Ovary (tissue), 3 donors: ENCODE measurements around the gene CCDC83.

Source experiments
- POLR2A ChIP-seq: fragments of 450-650 bp; IDR thresholded peaks from one replicate; pipeline ENCODE4 v1.6.1; 2017; ENCODE audit warnings: antibody characterized with exemption, mild to moderate bottlenecking, moderate library complexity
- TF ChIP-seq, protein P1 (sequence below), 3 donors: fragments of 450-650 bp in 2 of 3; fragments of 200-600 bp in 1 of 3; IDR thresholded peaks; one replicate each; pipeline versions ENCODE4 v1.5.1 to v1.8.0; 2016 to 2022; ENCODE audit warnings: antibody characterized with exemption in 3 of 3, mild to moderate bottlenecking in 1 of 3
- donor health status: DM: no; HTN: no; CAD: no.

DNA sequence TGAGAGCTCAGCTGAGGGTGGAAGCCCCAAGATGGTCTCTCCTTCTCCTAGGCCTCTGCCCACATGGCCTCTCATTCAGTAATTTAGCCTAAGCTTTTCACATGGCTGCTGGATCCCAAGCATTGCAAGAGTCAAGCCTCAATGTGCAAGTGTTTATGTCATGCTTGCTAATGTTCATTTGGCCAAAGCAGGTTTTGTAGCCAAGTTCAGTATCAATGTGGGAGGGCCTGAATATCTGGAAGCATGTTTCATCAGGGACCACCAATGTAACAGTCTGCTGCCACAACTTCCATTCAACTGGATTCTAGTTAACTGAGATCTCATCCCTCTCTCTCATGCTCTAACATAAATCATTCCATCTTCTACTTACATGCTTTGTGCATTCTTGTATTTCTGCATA lies 35.7 kb upstream of the CCDC83 start:
- TF ChIP-seq, protein P1, sequence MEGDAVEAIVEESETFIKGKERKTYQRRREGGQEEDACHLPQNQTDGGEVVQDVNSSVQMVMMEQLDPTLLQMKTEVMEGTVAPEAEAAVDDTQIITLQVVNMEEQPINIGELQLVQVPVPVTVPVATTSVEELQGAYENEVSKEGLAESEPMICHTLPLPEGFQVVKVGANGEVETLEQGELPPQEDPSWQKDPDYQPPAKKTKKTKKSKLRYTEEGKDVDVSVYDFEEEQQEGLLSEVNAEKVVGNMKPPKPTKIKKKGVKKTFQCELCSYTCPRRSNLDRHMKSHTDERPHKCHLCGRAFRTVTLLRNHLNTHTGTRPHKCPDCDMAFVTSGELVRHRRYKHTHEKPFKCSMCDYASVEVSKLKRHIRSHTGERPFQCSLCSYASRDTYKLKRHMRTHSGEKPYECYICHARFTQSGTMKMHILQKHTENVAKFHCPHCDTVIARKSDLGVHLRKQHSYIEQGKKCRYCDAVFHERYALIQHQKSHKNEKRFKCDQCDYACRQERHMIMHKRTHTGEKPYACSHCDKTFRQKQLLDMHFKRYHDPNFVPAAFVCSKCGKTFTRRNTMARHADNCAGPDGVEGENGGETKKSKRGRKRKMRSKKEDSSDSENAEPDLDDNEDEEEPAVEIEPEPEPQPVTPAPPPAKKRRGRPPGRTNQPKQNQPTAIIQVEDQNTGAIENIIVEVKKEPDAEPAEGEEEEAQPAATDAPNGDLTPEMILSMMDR (IDR thresholded peaks at IDR 0.05), result no peak
- no peak for TF ChIP-seq POLR2A
